Measurements from ENCODE around the gene DNAI1.

The DNAI1 gene

DNA sequence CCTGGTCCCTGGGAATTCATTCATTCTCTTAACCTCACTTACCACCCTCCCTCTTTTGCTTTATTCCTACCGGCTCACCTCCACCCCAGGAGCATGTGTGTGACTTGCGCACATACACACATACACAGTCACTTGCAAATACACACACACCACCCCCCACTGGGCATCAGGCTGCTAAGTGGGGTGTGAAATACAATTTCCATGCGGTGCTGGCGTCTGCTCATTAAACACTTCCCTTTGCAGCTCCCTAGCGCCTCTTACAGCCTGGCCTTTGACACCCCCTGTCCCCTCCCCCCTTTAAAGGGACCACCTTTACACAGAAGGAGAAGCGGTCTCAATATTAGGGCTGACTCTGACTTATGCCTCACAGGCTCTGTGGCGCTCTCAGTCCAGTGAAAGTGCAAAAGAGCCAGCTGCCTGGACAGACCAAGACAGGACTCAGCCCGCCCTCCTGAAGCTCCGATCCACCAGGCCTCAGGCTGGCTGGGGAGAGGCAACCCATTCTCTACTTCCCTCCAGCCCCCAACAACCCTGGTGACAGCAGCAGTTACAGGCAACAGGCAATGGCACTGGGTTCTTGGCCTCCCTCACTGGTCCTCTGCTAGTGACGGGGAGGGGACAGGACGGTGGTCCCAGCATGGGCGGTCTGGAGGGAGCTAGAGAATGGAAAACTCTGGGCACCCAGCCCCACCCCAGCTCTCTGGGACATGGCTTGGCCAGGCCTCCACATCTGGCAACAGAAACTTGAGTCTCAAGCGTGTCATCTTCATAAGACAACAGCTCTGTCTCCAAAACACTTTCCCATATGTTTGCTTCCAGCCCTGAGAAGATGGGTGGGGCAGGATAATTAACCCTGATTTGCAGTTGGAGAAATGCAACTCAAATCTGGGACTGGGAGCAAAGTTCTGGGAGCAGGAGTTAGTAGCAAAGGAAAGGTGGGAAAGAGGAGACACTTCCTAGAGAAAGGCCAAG lies 52.2 kb downstream of the DNAI1 start:
- DNase-seq (ENCODE audit: low read depth) = no peak
- TF ChIP-seq, protein P1, sequence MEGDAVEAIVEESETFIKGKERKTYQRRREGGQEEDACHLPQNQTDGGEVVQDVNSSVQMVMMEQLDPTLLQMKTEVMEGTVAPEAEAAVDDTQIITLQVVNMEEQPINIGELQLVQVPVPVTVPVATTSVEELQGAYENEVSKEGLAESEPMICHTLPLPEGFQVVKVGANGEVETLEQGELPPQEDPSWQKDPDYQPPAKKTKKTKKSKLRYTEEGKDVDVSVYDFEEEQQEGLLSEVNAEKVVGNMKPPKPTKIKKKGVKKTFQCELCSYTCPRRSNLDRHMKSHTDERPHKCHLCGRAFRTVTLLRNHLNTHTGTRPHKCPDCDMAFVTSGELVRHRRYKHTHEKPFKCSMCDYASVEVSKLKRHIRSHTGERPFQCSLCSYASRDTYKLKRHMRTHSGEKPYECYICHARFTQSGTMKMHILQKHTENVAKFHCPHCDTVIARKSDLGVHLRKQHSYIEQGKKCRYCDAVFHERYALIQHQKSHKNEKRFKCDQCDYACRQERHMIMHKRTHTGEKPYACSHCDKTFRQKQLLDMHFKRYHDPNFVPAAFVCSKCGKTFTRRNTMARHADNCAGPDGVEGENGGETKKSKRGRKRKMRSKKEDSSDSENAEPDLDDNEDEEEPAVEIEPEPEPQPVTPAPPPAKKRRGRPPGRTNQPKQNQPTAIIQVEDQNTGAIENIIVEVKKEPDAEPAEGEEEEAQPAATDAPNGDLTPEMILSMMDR (IDR thresholded peaks at IDR 0.05; ENCODE audit: insufficient read depth, low read depth, low read length, missing control alignments) = no peak
- no peak overlapping the region for H3K4me3 ChIP-seq (ENCODE audit: low read length)

DNA sequence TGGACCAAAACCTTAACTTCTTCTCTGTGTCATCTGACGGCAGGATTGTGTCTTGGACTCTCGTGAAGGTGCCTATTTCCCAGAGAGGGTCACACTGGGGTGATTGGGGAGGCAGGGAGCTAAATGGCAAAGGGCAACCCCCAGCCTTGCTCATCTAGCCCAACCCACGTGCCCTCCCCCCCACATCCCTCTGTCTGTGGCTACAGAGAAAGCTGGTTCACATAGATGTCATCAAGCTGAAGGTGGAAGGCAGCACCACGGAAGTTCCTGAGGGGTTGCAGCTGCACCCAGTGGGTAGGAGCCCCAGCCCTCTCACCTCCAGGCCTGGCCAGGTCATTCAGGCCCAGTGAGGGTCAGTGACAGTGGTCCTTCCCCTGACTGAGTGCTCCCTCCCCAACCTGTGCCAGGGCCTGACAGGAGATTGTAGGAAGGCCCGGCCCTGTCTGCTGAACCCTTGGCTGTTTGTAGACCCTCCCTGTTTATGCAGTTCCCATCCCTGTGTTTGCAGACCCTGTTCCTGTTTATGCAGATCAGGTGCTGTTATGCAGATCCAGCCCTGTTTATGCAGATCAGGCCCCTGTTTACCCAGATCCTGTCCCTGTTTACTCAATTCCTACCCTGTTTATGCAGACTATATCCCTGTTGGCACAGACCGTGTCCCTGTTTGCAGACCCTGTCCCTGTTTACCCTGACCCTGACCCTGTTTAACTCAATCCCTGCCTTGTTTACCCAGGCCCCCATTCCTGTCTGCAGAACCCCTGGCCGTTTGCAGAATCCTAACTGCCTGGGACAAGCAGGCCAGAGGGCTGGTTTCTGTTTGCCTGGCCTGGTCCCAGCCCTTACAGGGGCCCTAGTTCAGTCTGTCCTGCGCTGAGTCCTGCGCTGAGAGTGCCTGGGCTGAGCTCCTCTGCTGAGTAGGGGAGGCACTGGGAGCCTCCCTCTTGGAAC lies 53.8 kb downstream of the DNAI1 start:
- TF ChIP-seq, protein P1 (IDR thresholded peaks at IDR 0.05; ENCODE audit: insufficient read depth, low read depth, low read length, missing control alignments) = no peak
- DNase-seq (ENCODE audit: low read depth) = no peak
- H3K4me3 ChIP-seq (ENCODE audit: low read length) = no peak overlapping the region

DNA sequence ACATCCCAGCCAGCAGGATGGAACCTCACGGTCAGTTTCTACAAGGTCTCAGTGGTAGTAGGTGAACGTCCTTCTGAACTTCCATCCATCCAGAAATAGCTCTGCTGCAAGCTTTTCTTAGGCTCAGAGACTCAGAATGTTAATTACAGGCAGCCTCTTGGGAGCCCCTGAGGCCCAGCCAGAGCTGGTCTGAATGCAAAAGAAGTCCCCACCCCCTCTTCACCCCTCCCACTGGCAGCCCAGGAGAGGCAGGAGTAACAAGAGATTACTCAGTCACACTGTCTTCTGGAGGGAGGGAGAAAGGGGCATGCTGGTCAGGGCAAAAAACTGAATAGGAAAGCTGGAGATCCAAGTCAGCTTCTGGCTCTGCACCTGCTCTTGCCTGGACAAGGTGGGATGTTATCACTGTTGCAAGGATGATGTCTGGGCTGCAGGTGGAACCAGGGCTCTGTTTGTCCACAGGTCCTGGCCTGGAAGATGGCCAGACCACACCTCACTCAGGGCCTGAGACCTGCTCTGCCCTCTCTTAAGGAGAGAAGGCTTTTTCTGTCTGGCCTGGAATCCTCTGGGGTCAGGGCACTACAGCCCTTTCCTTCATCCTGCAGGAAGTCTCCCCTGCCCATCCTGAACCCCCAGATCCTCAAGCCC lies 55.1 kb downstream of the DNAI1 start:
- no peak for DNase-seq (ENCODE audit: low read depth)

DNA sequence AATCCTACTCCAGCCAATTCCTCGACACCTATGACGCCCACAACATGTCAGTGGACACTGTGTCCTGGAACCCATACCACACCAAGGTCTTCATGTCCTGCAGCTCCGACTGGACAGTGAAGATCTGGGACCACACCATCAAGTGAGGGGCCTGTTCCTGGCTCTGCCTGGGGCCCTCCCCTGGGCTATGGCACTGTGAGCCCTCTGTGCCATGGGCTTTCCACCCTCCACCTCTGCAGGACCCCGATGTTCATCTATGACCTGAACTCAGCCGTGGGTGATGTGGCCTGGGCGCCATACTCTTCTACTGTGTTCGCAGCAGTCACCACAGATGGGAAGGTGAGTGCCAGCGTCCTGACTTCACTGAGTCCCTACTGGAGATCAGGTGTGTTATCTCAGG lies 55.8 kb downstream of the DNAI1 start:
- H3K4me3 ChIP-seq (ENCODE audit: low read length) = no peak overlapping the region
- TF ChIP-seq, protein P1 (IDR thresholded peaks at IDR 0.05; ENCODE audit: insufficient read depth, low read depth, low read length, missing control alignments) = no peak
- DNase-seq (ENCODE audit: low read depth) = no peak

More for the DNA sequence above, 55.1 kb downstream of the DNAI1 start:
- no peak overlapping the region for H3K4me3 ChIP-seq (ENCODE audit: low read length)
- TF ChIP-seq, protein P1 (IDR thresholded peaks at IDR 0.05; ENCODE audit: insufficient read depth, low read depth, low read length, missing control alignments) = no peak

DNA sequence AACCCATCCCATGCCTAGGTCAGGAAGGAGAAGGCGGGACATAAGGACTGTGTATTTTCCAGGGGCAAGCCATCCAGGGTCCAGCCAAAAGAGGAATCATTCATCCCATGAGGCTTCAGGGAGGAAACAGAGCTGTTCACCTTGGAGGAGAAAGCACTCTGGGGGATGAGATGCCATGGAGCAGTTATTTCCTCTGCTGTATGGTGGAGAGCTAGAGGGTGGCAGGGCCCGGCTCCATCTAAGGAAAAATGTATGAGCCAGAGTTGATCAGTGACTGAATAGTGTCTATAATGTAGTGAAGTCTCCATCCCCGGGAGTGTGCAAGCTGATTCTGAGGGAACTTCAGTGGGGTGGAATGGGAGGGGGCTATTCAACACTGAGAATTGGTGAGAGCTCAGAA lies 56.2 kb downstream of the DNAI1 start:
- TF ChIP-seq, protein P1 (IDR thresholded peaks at IDR 0.05; ENCODE audit: insufficient read depth, low read depth, low read length, missing control alignments) = no peak

DNA sequence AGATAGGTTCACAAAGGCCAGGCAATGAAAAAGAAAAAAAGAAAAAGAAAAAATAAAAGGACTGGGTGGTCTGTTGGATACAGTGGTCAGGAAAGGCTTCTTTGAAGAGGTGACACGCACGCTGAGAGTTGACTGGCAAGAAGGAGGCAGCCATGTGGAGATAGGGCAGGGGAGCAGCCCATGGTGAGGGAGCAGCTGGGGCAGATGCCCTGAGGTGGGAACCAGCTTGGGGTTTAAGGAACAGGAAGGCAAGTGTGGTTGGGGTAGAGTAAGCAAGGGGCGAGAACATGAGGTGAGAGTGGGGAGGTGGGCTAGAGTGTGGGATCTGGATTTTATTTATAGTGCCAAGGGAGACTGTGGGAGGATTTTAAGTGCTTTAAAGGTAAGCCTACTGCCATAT lies 57.4 kb downstream of the DNAI1 start:
- no peak for DNase-seq (ENCODE audit: low read depth)
- TF ChIP-seq, protein P1 (IDR thresholded peaks at IDR 0.05; ENCODE audit: insufficient read depth, low read depth, low read length, missing control alignments) = no peak
- H3K4me3 ChIP-seq (ENCODE audit: low read length) = no peak overlapping the region

More for the DNA sequence above, 56.2 kb downstream of the DNAI1 start:
- DNase-seq (ENCODE audit: low read depth) = no peak
- no peak overlapping the region for H3K4me3 ChIP-seq (ENCODE audit: low read length)
